NCI-H774 (cell line): ENCODE data around the gene AKAP13.

Experiments used
- DNase-seq: peaks from one replicate; lab custom pipeline; 2025; lab: John Stamatoyannopoulos, UW

The AKAP13 gene

GRCh38 chr15:85445361-85445760, 65.0 kb downstream of the AKAP13 start:
- DNase-seq: no peak

- DNase-seq: no peak
Observed at GRCh38 chr15:85451099-85451700, 70.8 kb downstream of the AKAP13 start.

- DNase-seq: no peak
Observed at GRCh38 chr15:85452436-85452835, 72.0 kb downstream of the AKAP13 start.

DNA sequence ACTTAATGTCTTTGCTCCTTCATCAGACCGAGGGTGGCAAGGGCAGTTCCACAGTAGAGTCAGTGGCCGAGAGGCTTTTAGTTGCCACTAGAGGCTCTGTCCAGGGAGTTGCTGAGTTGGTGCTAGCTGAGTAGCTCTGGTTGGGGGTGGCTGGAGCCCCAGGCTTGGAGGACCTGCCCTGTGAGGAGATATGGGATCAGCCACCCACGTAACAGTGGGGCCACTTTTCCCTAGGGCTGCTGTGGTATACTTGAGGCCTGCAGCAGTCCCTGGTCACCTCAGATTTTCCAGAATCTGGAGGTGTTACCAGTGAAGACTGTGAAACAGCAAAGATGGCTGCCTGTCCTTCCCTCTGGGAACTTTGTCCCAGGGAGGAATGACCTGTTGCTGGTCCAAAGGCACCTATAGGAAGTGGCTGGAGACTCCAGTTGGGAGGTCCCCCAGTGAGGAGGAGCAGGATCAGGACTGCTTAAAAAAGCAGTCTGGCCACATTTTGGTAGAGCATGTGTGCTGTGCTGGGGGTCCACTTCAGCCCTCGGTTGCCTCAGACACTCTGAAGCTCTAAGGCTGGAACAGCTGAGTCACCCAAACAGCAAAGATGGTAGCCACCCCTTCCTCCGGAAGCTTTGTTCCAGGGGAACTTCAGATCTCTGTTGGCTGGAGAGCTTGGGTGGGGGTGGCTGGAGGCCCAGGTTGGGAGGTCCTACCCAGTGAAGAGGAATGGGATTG, 72.9 kb downstream of the AKAP13 start:
- no peak for DNase-seq

DNA sequence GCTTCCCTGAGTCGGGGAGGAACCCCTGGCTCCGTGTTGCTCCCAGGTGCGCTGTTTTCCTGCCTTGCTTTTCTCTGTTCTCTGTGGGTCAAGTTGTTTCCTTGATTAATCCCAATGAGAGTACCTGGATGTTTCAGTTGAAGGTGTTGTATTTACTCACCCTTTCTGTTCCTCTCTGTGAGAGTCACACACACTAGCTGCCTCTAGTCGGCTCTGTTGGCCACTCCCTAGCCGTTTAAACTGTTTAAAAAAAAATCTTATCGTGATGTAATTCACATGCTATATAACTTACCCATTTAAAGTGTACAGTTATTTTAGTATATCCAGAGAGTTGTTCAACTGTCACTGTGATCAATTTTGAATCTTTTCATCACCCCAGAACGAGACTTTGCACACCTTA, 74.0 kb downstream of the AKAP13 start:
- no peak for DNase-seq

DNA sequence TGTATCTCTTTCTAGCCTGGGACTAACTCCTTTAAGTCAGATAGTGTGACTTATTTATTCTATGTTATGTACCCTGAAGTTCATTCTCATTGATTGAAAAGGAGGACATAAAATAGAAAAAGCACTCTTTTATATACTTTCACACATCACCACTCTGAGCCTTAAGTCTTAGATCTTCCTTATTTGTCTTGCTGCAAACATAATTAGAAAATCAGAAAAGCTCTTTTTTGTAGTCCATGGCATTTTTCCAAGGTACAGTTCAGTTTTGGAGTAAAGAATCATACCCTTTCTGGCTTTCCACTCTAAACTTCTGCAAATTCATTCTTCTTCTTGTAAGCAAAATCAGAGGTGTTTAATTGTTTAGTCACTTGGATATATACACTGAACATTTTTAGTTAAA, 75.5 kb downstream of the AKAP13 start:
- DNase-seq: no peak

GRCh38 chr15:85456798-85457197, 76.4 kb downstream of the AKAP13 start:
- DNase-seq: no peak

- no peak for DNase-seq
Observed at GRCh38 chr15:85457392-85457968, 77.1 kb downstream of the AKAP13 start.

- DNase-seq: no peak
Observed at GRCh38 chr15:85458764-85459163, 78.4 kb downstream of the AKAP13 start.

- no peak for DNase-seq
Observed at GRCh38 chr15:85462029-85462428, 81.6 kb downstream of the AKAP13 start.

- DNase-seq: no peak
Observed at GRCh38 chr15:85463276-85463892, 83.0 kb downstream of the AKAP13 start.

GRCh38 chr15:85463976-85464375, 83.6 kb downstream of the AKAP13 start:
- no peak for DNase-seq

DNA sequence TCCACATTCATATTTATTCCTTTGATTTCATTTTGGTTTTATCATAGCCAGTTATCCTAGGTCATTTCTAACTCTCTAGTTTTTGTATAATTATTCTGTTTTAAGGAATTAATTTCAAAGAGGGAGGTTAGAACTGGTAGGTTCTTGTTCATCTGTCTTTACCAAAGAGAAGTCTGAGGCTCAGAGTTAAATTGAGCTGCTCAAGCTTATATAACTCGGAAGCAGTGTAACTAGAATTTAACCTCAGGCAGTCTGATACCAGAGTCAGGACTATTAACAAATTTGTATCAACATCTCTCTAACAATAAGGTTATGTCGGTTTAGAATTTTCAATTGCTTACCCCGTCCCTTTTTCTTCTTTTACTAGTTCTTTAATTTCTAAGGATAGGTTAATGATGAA, 84.1 kb downstream of the AKAP13 start:
- no peak for DNase-seq

GRCh38 chr15:85470563-85471271, 90.3 kb downstream of the AKAP13 start:
- DNase-seq: no peak

GRCh38 chr15:85472349-85472748, 91.9 kb downstream of the AKAP13 start:
- DNase-seq: no peak

DNA sequence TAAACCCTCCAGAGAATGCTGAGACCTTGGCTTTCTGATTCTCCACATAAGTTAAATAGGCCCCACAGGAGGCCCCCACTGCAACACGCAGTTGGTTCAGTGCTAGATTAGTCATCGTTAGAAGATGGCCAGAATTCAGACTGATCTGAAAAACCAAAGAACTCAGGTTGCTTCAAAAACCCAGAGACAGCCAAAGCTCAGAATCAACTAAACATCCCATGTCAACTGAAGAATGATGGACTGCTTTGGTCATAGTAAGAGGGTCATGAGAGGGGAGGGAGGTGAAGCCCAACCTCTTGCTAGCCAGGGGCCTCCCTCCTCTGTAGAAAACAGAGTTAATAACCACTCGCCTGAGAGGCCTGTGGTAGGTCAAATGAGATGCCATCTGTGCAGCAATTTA, 93.1 kb downstream of the AKAP13 start:
- no peak for DNase-seq

GRCh38 chr15:85474700-85475316, 94.4 kb downstream of the AKAP13 start:
- no peak for DNase-seq

- DNase-seq: no peak
Observed at GRCh38 chr15:85475317-85475701, 94.9 kb downstream of the AKAP13 start.

DNA sequence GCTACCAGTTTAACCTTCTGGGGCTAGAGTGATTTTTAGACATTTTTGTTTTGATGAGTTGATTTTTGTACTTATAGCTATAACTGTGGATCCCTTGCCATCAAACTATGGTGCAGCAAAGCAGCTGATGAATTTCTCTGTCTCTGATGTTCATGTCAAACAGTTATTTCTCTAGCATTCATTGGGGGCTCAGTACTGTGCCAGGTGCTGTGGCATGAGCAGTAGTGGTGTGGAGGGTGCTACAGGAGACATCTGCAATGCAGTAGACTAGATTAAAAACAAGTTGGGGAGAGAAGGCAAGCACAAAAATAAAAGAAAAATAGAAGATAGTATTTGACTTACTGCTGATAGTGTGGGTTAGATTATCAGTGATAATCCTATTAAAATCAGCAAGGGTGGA, 95.3 kb downstream of the AKAP13 start:
- no peak for DNase-seq

GRCh38 chr15:85477061-85477460, 96.7 kb downstream of the AKAP13 start:
- no peak for DNase-seq

DNA sequence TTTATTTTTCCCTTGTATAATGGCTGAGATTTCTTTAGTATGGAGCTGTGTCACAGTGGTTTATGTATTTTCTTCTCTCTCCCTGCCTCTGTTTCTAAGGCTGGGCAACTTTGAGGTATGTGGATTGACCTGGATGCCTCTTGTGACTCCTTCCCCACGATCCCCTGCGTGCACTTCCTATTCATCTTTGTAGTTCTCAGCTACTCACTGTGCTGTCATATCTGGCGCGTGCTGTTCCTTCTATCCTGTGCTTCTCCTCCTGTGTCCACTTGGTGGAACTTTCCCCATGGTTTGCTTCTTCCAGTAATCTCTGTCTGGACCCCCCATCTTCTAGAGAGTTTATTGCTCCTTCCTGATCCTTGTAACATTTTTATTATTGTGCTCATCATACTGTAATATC, 97.3 kb downstream of the AKAP13 start:
- no peak for DNase-seq

DNA sequence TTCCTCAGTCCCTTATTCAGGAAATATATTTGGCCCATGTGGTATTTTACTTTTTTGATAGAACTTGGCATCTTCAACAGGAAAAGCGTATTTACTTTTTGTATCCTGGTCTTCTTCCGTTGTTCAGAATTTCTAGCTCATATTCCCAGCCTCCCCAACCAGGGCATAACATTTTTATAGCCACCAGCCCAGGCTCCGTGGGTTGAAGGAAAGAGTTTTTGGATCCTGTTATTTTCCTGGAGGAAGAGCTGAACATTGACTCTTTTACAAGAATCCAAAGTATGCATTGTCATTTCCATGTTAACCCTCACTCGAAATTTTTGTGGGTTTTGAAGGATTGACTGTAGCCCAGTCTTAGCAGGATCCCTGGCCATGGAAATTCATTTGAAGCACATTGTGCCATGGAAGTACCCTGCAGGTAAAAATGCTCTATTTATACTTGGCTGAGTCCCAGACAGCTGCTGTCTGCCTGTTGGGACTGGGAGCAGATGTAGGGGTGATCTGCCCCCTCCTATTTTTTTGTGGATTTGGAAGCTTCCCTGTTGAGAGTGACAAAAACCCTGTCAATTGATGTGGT, 98.8 kb downstream of the AKAP13 start:
- no peak for DNase-seq
